SHP77 treated with DMSO at 0.1 percent for 48 hours (cell line): ENCODE results near the gene ADPRHL1.
"Not testable (repeated sequence)": the region's sequence is repeated elsewhere in the genome, so short reads cannot be mapped to it uniquely, and the experiment has no call there.

Source experiments
- DNase-seq: peaks from one replicate; lab custom pipeline; 2025; lab: John Stamatoyannopoulos, UW

The ADPRHL1 gene

DNA sequence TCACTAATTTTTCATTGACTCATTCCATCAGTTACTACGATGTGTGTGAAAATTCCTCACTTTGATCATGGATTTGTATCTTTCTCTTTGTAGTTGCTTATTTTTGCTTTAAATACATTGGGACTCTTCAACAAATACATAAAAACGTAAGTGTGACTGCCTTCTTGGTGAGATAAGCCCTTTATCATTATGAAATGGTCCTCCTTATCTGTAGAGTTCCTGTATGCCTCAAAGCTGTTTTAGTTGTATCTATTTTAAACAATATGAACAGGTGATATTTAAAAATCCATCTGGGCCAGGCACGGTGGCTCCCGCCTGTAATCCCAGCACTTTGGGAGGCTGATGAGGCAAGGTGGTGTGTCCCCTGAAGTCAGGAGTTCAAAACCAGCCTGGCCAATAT, 25.9 kb upstream of the ADPRHL1 start:
- DNase-seq = no peak

DNA sequence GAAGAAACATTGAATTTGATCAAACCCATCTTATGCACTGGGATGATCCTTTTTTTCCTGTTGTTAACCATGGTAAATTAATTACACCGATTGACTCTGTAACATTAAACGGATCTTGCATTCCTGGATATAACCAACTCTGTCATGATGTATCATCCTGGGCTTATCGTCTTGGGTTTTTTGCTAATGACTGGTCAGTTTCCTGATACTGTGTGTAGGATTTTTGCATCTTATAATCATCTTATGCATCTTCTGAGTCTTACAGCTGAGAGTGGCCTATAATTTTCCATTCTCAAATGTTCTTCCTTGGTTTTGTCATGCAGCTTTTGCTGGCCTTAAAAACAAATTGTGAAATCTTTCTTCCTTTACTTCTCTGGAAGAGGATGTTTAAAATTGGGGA, 24.4 kb upstream of the ADPRHL1 start:
- DNase-seq = no peak

GRCh38 chr13:113476811-113477210, 23.5 kb upstream of the ADPRHL1 start:
- DNase-seq = no peak

GRCh38 chr13:113475911-113476310, 22.6 kb upstream of the ADPRHL1 start:
- no peak for DNase-seq

DNA sequence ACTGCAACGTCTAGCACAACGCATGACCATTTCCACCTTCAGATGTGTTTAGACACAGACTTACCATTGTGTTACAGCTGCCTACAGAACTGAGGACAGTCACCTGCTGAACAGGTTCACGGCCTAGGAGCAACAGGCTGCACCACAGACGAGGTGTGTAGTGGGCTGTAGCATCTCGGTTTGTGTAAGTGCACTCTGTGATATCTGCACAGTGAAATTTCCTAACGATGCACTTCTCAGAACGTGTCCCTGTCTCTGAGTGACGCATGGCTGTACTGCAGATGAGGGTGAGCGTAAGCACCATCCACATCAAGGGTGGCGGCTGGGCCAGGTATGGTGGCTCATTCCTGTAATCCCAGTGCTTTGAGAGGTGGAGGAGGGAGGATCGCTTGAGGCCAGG, 22.0 kb upstream of the ADPRHL1 start:
- DNase-seq = no peak

- DNase-seq = no peak
Measured at GRCh38 chr13:113474179-113474578, 20.9 kb upstream of the ADPRHL1 start.

DNA sequence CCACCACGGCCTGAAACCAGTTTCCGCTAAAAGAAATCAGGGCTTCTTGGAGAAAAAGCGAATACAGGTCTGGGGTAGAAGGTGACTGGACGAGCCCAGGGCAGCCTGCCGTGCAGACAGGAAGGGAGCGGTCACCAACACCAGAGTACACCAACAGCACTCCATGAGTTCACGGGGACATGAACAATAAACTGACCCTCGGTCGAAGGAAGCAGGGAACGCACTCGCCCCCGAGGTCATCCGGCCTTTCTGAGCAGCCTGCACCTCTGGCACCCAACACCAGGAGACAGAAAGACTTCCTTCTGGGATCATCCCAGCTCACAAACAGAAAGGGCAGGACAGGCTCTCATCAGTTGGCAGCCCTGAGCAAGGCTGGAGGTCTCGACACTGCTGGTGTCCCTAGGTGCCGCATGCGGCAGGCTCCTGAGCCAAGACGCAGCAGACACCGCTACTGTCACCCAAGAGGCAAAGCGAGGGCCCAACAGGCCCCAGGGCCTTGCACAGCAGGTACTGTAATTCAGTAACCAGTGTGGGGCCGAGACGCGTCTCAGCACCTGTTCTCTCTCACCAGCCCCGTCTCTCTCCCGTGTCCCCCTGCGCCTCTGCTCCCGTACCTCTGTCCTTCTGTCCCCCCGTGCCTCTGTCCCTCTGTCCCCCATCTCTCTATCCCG, 19.2 kb upstream of the ADPRHL1 start:
- no peak for DNase-seq

DNA sequence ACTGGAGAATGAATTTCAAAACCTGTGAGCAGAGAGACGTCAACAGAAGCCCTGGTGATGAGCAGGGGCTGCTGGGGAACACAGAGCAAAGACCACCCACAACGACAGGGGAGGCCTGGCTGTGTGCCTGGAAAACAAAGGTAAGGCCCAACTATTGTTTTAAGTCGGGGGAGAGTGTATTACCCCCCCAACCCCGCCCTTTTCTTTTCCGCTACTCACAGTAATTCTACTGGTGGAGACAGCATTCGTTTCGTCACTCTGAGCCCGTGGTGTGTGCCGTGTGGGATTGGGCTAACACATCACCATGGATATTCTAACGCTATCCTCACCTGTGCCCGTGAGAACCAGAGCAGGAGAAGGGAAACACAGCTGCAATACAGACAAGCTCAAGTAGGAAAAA, 18.6 kb upstream of the ADPRHL1 start:
- no peak for DNase-seq

DNA sequence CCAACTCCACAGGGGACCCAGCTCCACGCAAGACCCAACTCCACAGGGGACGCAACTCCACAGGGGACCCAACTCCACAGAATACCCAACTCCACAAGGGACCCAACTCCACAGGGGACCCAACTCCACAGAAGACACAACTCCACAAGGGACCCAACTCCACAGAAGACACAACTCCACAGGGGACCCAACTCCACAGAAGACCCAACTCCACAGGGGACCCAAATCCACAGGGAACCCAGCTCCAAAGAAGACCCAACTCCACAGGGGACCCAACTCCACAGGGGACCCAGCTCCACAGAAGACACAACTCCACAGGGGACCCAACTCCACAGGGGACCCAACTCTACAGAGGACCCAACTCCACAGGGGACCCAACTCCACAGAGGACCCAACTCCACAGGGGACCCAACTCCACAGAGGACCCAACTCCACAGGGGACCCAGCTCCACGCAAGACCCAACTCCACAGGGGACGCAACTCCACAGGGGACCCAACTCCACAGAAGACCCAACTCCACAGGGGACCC, 17.4 kb upstream of the ADPRHL1 start:
- DNase-seq = not testable (repeated sequence)

GRCh38 chr13:113470073-113470472, 16.8 kb upstream of the ADPRHL1 start:
- DNase-seq = no peak

- DNase-seq = no peak
Measured at GRCh38 chr13:113469582-113469981, 16.3 kb upstream of the ADPRHL1 start.

DNA sequence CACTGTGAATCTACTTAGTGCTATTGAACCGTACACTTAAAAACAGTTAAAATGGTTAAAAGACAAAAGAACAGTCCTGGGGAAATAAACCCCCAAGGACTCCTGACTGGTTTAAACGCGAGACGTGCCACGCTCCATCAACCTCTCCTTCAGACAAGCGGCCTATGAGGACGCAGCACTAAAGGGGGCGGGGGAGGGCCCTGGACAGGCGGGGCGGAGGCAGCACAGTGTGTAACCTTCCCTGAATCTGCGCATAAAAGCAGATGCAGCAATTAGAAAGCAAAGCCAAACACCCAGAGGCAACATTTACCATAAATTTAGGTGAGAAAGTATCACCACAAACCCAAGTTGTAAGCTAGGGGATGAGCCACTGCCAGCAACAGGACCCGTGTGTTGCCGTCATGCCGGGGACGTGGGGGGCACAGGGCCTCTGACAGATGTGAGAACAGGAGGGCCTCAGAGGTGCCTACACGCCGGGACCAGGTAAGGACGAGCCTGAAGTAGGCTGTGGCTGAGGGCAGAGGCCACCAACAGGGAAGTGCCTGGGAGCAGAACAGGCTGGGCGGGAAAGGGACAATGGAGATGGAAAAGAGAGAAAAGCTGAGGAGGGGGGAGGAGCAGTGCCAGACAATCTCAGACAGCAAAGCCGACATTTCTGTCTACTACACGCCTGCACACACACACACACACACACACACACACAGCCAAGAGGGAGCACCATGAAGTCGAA, 15.3 kb upstream of the ADPRHL1 start:
- no peak for DNase-seq

GRCh38 chr13:113468029-113468428, 14.7 kb upstream of the ADPRHL1 start:
- DNase-seq = no peak

- DNase-seq = no peak
Measured at GRCh38 chr13:113466383-113466782, 13.1 kb upstream of the ADPRHL1 start.

GRCh38 chr13:113465300-113465699, 12.0 kb upstream of the ADPRHL1 start:
- DNase-seq = no peak

GRCh38 chr13:113464476-113464875, 11.2 kb upstream of the ADPRHL1 start:
- no peak for DNase-seq

GRCh38 chr13:113461022-113461751, 7.9 kb upstream of the ADPRHL1 start:
- no peak for DNase-seq

DNA sequence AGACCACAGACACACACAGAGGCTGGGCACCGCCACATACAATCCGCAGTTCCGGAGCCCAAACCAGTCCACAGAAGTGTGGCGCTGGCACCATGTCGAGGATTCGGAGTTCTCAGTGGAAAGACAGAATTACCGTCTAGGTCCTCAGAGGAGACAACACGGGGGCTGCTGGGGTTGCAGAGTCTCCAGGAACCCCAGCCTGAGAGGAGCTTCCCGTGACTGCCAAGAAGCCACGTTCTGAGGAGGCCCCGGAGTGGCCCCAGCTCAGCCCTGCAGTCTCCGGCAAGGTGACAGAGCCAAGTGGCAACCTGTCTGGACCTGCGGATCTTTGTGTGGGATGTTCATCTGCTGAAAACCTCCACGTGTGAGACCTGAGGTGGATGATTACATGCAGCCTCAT, 7.3 kb upstream of the ADPRHL1 start:
- DNase-seq = no peak

- DNase-seq = no peak
Measured at GRCh38 chr13:113460064-113460555, 6.8 kb upstream of the ADPRHL1 start.

- DNase-seq = no peak
Measured at GRCh38 chr13:113458253-113459065, 5.2 kb upstream of the ADPRHL1 start.

GRCh38 chr13:113457510-113457909, 4.2 kb upstream of the ADPRHL1 start:
- DNase-seq = no peak
